GM12864 (cell line): ENCODE data around the gene RPS4Y2.

Experiments used
- DNase-seq: peaks from one replicate; pipeline ENCODE4 v3.0.0-alpha.2; 2011; ENCODE audit warnings: low read depth
- H3K4me3 ChIP-seq: 2 replicates; pipeline ENCODE4 v1.5.1; 2011; ENCODE audit warnings: mild to moderate bottlenecking, low read depth, low read length, control low read depth
- TF ChIP-seq, protein P1 (sequence below): IDR thresholded peaks from 2 replicates; pipeline ENCODE4 v1.5.1; 2011; ENCODE audit warnings: low read depth, mild to moderate bottlenecking, moderate library complexity, low read length, control low read depth, inconsistent platforms; ENCODE audit errors: missing control alignments

Gene RPS4Y2

DNA sequence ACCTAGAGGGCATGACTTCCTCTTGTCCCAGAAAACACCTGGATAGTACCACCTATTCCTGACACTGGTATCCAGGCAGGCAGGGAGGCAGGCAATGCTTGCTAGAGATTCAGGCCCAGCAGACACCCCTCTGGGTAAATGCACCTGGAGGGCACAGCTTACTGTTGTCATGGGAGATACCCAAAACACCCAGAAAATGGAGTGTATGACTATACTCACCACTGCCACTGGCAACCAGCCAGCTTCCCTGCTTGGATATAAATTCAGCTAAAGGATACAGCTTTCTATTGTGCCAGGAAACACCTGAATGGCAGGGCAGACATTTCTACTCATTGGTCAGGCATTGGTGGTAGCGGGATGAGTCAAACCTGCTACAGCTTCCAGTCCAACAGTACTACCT is 58.9 kb downstream of the RPS4Y2 start:
- TF ChIP-seq, protein P1, sequence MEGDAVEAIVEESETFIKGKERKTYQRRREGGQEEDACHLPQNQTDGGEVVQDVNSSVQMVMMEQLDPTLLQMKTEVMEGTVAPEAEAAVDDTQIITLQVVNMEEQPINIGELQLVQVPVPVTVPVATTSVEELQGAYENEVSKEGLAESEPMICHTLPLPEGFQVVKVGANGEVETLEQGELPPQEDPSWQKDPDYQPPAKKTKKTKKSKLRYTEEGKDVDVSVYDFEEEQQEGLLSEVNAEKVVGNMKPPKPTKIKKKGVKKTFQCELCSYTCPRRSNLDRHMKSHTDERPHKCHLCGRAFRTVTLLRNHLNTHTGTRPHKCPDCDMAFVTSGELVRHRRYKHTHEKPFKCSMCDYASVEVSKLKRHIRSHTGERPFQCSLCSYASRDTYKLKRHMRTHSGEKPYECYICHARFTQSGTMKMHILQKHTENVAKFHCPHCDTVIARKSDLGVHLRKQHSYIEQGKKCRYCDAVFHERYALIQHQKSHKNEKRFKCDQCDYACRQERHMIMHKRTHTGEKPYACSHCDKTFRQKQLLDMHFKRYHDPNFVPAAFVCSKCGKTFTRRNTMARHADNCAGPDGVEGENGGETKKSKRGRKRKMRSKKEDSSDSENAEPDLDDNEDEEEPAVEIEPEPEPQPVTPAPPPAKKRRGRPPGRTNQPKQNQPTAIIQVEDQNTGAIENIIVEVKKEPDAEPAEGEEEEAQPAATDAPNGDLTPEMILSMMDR = no peak
- H3K4me3 ChIP-seq = no peak overlapping the region
- DNase-seq = no peak

DNA sequence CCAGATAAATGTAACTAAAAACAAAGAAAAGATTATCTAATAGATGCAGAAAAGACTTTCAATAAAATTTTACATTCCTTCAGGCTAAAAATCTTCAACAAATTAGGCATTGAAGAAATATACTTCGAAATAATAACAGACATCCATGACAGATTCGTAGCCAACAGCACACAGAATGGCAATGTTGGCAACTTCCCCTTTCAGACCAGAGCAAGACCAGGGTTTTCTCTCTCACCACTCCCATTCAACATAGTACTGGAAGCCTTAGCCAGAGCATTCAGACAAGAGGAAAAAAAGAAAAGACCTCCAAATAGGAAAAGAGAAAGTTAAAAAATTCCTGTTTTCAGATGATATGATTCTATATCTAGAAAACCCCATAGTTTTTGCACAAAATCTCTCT is 61.2 kb downstream of the RPS4Y2 start:
- no peak overlapping the region for H3K4me3 ChIP-seq
- TF ChIP-seq, protein P1 = no peak

More for the DNA sequence above, 61.2 kb downstream of the RPS4Y2 start:
- no peak for DNase-seq
